Loucy (cell line): ENCODE data around the gene SH3RF3.

ENCODE experiments used
- H2AFZ ChIP-seq: fragments of 200-600 bp; sonication (generic); 2 replicates; pipeline ENCODE4 v1.6.0; 2016; ENCODE audit warnings: antibody characterized with exemption, mild to moderate bottlenecking, low read length, moderate library complexity
- H3F3A ChIP-seq: fragments of 200-600 bp; 2 replicates; pipeline ENCODE4 v1.6.0; 2016; ENCODE audit warnings: antibody characterized with exemption, low read depth, mild to moderate bottlenecking
- H3K27me3 ChIP-seq: fragments of 200-600 bp; sonication (generic); 2 replicates; pipeline ENCODE4 v1.6.1; 2014; ENCODE audit warnings: low read length, mild to moderate bottlenecking; ENCODE audit not compliant: insufficient read depth, poor library complexity, severe bottlenecking
- H3K36me3 ChIP-seq: fragments of 200-600 bp; sonication (generic); 2 replicates; pipeline ENCODE4 v1.6.1; 2016; ENCODE audit warnings: low read length; ENCODE audit not compliant: insufficient read depth
- H3K4me1 ChIP-seq: fragments of 200-600 bp; sonication (generic); 2 replicates; pipeline ENCODE4 v1.5.1; 2014; ENCODE audit warnings: low read length, mild to moderate bottlenecking; ENCODE audit not compliant: insufficient read depth, poor library complexity, severe bottlenecking
- H3K4me2 ChIP-seq: fragments of 200-600 bp; sonication (generic); 2 replicates; pipeline ENCODE4 v1.6.0; 2014; ENCODE audit warnings: antibody characterized with exemption, low read length, low read depth, mild to moderate bottlenecking; ENCODE audit not compliant: poor library complexity, severe bottlenecking
- H3K4me3 ChIP-seq: fragments of 200-600 bp; sonication (generic); 2 replicates; pipeline ENCODE4 v1.5.1; 2014; ENCODE audit warnings: low read length, mild to moderate bottlenecking, mixed read lengths; ENCODE audit not compliant: poor library complexity, severe bottlenecking
- H3K79me2 ChIP-seq: fragments of 200-600 bp; sonication (generic); 2 replicates; pipeline ENCODE4 v1.6.1; 2014; ENCODE audit warnings: low read length; ENCODE audit not compliant: insufficient read depth
- H3K9ac ChIP-seq: fragments of 200-600 bp; sonication (generic); 2 replicates; pipeline ENCODE4 v1.6.0; 2014; ENCODE audit warnings: mild to moderate bottlenecking, low read depth, low read length, moderate library complexity; ENCODE audit not compliant: poor library complexity, severe bottlenecking
- H3K9me2 ChIP-seq: fragments of 200-600 bp; sonication (generic); replicated peaks from 2 replicates; pipeline ENCODE4 v1.6.1; 2016; ENCODE audit warnings: low read depth, low read length, mixed read lengths
- H3K9me3 ChIP-seq: fragments of 200-600 bp; sonication (generic); 2 replicates; pipeline ENCODE4 v1.6.1; 2014; ENCODE audit warnings: mild to moderate bottlenecking, antibody characterized with exemption, low read length, low read depth; ENCODE audit not compliant: insufficient read depth
- H4K20me1 ChIP-seq: fragments of 200-600 bp; sonication (generic); 2 replicates; pipeline ENCODE4 v1.6.0; 2014; ENCODE audit warnings: antibody characterized with exemption, low read length, mild to moderate bottlenecking; ENCODE audit not compliant: insufficient read depth, poor library complexity, severe bottlenecking
- CTCF ChIP-seq: fragments of 200-600 bp; sonication (generic); conservative IDR thresholded peaks from 2 replicates; pipeline ENCODE4 v1.5.1; 2014; ENCODE audit warnings: mild to moderate bottlenecking, antibody characterized with exemption, low read length
- EZH2phosphoT487 ChIP-seq: fragments of 200-600 bp; IDR thresholded peaks from 2 replicates; pipeline ENCODE4 v1.6.1; 2018; ENCODE audit warnings: antibody characterized with exemption, mild to moderate bottlenecking, moderate library complexity, borderline replicate concordance

The SH3RF3 gene

DNA sequence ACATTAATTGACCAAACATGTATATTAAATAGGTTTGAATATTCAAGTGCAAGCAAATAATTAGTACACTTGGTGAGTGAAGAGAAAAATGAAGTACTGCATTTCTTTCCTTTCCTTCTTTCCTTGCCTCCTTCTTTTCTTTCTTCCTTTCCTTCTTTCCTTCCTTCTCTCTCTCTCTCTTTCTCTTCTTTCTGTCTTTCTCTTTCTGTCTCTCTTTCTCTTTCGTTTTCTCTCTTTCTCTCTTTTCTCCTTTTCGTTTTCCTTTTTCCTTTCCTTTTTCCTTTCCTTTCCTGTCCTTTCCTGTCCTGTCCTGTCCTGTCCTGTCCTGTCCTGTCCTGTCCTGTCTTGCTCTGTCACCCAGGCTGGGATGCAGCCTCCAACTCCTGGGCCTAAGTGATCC lies 119.6 kb downstream of the SH3RF3 start:
- H3K4me2 ChIP-seq = no peak overlapping the region
- H3K9me3 ChIP-seq = no peaks in the 10 kb centered on the region
- peaks cover 33% of the 10 kb centered on the region for H3K79me2 ChIP-seq
- H3K9me2 ChIP-seq = no peaks in the 10 kb centered on the region
- no peaks in the 10 kb centered on the region for H3F3A ChIP-seq
- no peaks in the 10 kb centered on the region for H3K36me3 ChIP-seq
- H3K4me3 ChIP-seq = no peak overlapping the region
- no peaks in the 10 kb centered on the region for H3K27me3 ChIP-seq
- no peak overlapping the region for H2AFZ ChIP-seq
- H3K4me1 ChIP-seq = peaks cover 49% of the 10 kb centered on the region
- H4K20me1 ChIP-seq = no peaks in the 10 kb centered on the region
- TF ChIP-seq EZH2phosphoT487 = no peak
- TF ChIP-seq CTCF = no peak
- H3K9ac ChIP-seq = no peak overlapping the region

- Histone ChIP-seq H4K20me1 (no peaks in the 10 kb centered on the region), H3K27me3 (no peaks in the 10 kb centered on the region), H3K4me2 (no peak overlapping the region), H3K36me3 (no peaks in the 10 kb centered on the region), H3K4me1 (peaks cover 51% of the 10 kb centered on the region), H2AFZ (no peak overlapping the region), H3K4me3 (no peak overlapping the region), H3K9me2 (no peaks in the 10 kb centered on the region), H3K9me3 (no peaks in the 10 kb centered on the region), H3K9ac (no peak overlapping the region), H3K79me2 (peaks cover 21% of the 10 kb centered on the region; the same call in 1 of the 2 replicates), H3F3A (no peaks in the 10 kb centered on the region)
- no peak for TF ChIP-seq CTCF
- no peak for TF ChIP-seq EZH2phosphoT487
These were observed 124.2 kb downstream of the SH3RF3 start for GRCh38 chr2:109253217-109253616.

- no peaks in the 10 kb centered on the region for H3K27me3 ChIP-seq
- no peak for TF ChIP-seq EZH2phosphoT487
- no peak for TF ChIP-seq CTCF
- peaks cover 41% of the 10 kb centered on the region for H3K4me1 ChIP-seq
- no peaks in the 10 kb centered on the region for H4K20me1 ChIP-seq
- H3K9me2 ChIP-seq = no peaks in the 10 kb centered on the region
- H3K4me2 ChIP-seq = no peak overlapping the region
- no peaks in the 10 kb centered on the region for H3K9me3 ChIP-seq
- H3F3A ChIP-seq = no peaks in the 10 kb centered on the region
- no peak overlapping the region for H3K9ac ChIP-seq
- H3K79me2 ChIP-seq = peaks cover 21% of the 10 kb centered on the region; the same call in 1 of the 2 replicates
- no peaks in the 10 kb centered on the region for H3K36me3 ChIP-seq
- no peak overlapping the region for H3K4me3 ChIP-seq
- no peak overlapping the region for H2AFZ ChIP-seq
These were observed 125.3 kb downstream of the SH3RF3 start for GRCh38 chr2:109254174-109254904.
